Activated effector memory CD4-positive, alpha-beta T cell treated with Interleukin-2 at 50 U/mL for 16 hours (primary cell): ENCODE results near the gene ATXN10.

Source experiments
- DNase-seq: peaks from one replicate; pipeline ENCODE4 v3.0.0-alpha.2; 2020

Gene ATXN10

DNA sequence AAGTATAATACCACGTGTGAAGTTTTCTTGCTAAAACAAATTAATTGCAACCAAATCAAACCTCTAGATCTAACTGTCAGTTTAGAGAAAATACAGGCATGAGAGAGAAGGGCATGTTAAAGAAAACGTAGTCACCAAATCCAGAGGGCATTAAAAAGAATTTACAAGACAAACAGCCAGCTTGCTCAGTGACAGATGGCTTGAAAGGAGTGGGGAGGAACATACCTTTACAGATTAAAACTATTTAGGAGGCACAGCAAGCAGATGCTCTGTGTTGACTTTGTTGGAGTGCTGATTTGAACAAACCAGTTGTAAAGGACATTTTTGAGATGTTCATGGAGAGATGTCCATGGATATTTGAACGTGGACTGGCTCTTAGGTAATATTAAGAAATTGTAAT, 96.9 kb downstream of the ATXN10 start:
- DNase-seq, result no peak

DNA sequence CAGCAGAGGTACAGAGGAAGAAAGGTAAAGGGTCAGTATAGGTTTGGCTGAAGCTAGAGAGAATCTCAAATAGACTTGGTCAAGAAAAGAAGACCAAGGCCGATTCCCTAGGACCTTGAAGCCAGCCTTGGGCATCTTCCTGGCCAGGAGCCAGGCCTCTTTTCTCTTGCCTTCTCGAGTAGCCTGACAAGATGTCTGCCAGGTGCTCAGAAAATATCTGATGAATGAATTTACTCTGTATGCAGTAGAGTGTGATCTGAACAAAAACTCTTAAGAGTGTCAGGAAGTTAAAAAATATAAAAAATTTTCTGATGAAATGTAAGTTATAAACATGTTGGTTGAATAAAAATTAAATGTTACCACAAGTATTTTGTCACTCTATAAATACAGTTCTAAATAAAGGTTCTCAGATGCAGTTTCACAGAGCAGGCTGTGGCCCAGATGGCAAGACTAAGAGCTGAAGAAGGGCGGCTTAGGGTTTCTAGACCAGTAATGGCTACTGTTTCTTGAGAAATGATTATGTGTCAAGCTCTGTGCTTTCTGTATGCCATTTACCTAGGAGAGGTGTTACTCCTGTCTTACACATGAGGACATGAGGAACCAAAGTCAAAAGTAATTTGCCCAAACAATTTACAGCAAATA, 98.1 kb downstream of the ATXN10 start:
- no peak for DNase-seq

DNA sequence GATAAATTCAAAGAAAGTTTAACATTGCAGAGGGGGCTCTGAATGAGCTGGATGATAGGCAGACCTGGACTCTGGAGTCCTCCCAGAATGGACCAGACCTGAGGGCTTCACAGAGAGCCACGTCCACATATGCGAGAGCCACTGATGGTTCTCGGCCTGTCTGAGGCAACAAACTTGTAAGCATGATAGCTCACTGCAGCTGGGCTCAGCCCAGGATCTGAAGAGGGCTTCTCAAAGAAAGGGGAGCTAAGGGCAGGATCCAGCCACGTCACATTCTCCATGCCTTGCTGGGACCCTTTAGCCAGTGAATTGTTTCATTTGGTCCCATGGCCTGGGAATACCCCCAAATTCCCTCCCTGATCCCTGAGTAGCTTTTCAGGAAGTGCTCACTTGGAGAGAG, 98.9 kb downstream of the ATXN10 start:
- DNase-seq, result no peak

DNA sequence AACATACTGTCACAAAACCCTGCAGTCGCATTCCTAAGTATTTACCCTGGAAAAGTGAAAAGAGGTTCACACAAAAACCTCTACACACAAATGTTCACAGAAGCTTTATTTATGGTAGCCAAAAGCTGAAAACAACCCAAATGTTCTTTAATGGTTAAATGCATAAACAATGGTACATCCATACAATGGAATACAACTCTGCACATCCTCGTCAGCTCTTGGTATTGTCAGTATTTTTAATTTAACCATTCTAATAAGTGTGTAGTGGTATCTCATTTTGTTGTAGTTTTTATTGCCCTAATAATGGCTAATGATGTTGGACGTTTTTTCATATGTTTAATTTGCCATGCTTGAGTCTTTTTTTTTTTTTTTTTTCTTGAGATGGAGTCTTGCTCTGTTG, 99.4 kb downstream of the ATXN10 start:
- no peak for DNase-seq

DNA sequence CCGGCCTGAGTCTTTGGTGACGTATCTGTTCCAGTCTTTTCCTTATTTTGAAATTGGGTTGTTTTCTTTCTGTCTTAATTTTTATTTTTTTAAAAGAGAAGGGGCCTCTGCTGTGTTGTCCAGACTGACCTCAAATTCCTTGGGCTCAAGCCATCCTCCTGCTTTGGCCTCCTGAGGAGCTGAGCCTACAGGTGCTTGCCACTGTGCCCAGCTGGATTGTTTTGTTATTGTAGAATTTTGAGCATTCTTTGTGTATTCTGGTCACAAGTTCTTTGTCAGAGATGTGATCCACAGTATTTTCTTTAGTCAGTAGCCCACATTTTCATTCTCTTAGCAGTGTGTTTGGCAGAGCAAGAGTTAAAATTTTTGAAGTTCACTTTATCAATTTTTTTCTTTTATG, 100.1 kb downstream of the ATXN10 start:
- DNase-seq, result no peak

DNA sequence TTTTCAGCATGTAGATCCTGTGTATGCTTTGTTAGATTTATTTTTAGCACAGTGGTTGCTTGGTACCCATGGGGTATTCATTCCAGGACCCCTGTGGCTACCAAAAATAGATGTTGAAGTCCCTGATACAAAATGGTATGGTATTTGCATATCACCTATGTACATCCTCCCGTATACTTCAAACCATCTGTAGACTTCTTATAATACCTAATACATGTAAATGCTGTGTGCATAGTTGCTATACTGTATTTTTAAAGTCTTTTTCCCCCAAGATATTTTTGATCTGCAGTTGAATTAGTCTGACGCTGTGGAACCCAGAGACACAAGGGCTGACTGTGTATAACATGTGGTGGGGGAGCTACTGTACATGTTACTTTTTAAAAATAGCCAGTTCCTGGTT, 101.1 kb downstream of the ATXN10 start:
- DNase-seq, result no peak

DNA sequence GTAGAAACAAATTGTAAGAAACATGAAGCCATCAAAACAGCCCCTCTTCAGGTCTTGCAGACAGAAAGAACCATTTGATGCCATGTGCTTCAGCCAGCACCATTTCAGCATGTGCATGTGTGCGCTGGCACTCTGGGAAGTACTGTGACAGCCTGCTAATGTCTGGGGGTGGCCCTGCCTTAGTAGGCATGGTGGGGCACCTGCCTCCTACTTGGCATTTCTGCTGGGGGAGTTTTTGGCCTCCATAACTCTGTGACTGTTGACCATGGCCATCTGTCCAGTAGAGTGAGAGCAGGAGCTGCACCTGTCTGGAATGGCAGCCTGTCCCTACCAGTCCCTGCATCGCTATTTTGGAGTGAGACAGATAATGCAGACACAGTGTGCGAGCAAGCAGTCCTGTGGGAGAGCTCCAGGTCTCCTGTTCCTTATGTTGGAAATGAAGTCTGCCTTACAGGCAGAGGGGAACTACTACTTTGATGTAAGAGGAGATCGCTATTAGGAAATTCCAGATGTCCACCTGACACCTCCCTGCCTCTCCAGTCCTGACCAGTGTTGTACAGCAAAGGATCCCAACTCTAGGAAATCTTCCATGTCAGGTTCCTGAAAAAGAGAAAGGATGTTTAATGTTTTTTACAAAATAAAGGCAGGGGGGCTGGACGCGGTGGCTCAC, 102.5 kb downstream of the ATXN10 start:
- no peak for DNase-seq

DNA sequence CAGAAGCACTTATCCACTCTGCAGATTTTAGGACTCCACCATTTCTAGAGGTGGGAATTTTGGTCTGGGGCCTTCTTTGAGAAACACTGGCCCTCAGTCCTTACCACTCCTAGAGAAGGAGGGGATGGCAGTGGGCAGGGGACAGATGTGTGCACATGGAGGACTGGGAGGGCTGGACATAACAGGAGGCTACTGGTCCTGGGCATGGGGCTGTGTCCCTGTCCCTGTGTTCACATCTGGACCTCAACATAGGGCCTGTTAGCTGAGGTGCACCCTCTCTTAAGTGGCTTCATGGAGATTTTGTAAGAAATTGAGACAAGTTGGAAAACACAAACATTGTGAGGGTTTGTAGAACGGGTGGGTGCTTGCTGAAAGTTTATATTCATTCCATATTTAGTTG, 103.4 kb downstream of the ATXN10 start:
- DNase-seq, result no peak

DNA sequence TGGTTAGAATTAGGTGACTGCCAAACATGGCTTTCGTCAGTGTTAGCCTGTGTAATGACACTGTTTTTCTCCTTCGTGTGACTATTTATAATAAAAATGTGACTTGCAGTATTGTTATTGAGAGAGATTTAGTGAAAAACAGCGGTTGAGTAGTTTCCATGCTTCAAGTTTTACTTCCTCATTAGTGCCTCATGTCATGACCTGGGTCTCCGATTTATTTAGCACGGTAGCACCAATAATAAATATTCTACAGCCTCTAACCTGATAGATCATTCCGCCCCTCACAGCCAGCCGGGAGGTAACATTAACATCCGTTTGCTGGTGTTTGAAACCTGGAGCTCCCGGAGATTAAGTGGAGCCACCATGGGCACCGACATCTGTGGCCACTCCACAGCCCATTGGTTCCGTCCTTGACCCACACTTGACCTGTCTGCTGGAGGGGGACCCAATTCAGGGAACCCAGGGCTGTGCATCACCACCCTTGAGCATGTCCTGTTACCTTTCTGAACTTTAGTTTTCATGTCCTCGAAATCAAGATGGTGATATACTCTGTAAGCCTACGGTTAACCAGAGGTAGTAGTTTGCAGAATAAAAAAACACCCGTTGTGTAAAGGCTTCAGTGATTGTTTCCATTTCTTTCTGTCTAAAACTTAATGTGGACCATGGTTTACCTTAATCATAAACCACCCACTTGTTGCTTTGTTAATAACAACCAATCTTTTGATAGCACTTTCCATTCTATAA, 104.1 kb downstream of the ATXN10 start:
- DNase-seq, result no peak

DNA sequence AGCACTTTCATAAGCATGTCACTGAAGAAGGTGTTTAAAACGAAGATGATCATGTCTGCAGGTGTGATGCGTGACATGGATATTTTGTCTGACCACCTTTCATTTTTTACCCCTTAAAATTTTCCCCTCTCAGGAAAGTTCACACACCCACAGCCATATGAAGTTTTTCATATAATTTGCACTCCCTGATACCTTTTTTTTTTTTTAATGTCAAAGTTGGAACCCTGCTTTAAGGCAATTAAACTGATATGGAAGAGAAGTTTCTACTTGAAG, 104.6 kb downstream of the ATXN10 start:
- DNase-seq, result no peak

DNA sequence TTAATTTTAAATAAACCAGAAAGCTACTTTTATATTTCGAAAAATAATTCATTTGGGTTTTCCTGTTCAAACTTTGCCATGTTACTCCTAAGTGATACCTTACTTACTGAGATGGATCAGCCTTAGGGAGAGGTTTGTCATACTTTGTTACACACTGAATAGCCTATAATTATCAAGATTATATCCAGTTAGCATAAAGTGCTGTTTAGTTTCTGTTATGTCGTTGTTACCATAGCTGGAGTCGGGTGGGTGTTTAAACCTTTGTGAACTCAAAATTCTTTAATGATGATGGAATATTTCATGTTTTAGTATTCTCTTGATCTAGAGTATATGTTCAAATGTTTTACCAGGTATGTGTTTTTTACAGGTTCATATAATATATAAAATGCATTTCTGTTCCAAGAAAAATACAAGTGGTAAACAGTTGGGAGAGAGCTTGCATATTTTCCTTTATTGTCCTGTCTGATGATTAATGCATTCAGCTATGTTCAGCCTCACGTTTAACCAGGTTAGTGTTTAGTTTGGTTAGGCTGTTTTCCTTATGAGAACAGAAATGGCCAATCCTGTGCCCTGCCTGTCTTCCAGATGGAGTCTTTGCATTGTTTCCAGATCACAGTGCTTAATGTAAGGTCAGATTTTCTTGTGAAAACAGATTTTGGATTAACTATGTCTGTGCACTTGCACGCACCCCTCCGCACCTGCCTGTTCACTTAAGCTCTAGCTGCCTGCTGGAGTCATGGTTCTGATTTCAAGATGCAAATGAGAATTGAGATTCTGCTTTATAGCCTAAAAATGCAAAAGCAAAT, 105.6 kb downstream of the ATXN10 start:
- DNase-seq, result no peak

DNA sequence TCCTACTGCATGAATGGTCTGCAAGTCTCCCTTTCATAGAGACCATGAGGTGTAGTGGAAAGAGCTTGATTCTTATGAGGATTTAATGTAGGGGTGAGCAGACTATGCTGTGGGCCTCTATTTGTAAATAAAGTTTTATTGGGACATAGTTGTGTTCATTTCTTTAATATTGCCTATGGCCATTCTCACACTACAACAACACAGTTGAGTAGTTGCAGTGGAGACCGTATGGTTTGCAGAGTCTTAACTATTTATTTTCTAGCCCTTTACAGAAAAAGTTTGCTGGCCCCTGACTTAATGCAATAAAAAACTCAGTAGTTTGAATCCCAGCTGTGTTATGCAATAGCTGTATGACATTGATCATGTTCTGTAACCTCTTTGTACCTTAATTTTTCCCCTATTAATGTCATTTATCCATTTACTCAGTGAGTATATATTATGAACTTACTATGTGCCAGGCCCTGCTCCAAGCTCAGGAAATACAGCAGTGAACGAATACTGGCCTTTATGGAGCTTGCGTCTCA, 106.3 kb downstream of the ATXN10 start:
- no peak for DNase-seq

DNA sequence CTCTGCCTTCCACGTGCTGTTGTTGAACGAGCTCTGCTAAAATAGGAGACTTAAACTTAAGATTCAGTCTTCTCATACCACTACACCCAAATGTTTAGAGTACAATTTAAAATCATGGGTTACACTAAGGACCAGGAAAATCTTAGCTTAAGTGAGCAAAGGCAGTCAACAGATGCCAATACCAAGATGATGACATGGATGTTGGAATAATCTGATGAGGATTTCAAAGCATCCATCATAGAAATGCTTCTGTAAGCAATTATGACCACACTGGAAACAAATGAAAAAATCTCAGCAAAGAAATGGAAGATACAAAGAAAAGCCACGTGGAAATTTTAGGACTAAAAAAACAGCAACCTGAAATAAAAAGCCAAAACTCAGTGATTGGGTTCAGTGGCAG, 109.8 kb downstream of the ATXN10 start:
- no peak for DNase-seq

DNA sequence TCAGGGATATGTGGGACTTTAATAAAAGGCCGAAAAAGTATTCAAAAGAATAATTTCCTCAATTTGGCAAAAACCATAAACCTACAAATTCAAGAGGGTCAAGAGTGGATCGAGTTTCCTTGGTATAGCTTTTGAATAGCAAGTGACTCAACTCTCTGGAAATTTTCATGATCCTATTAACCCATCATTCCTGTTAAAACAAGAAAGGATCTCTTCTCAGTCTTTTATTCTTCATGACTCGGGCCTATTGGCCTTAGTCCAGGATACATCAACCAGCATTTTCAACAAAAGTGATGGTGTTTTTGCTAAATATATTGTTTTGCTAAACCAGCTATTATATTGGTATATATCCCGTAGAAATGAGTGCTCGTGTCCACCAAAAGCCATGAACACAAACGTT, 110.3 kb downstream of the ATXN10 start:
- no peak for DNase-seq

DNA sequence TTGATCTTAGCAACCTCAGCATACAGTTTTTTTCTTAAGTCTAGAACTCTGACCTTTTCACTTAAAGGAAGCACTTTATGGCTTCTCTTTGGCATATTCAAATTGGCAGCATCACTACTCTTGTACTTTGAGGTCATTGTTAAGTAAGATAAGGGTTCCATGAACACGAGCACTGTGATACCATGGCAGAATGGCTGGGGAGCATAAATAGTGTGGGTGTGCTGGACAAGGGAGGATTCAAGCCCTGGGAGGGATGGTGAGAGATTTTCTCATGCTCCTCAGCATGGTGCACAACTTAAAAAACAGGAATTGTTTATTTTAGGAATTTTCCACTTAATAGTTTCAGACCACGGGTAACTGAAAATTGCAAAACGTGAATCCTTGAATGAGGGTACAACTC, 111.4 kb downstream of the ATXN10 start:
- DNase-seq, result no peak

DNA sequence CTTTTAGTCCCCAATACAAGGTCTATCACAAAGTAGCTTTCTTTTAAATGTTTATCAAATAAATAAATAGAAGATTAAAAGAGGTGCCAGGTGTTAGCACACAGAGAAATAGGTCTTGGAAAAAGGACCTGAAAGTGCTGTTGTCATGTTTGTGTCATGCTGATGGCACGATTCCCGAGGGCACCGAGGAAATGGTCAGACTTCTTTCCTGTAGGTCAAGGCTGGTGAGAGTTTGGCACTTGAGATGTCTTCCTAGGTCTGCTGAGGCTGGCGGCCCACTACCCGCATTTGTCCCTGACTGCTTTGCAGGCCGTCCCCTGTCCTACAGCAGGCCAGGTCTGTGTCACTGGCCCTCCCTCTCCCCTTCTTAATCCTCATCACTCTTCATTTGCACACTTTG, 112.1 kb downstream of the ATXN10 start:
- no peak for DNase-seq

DNA sequence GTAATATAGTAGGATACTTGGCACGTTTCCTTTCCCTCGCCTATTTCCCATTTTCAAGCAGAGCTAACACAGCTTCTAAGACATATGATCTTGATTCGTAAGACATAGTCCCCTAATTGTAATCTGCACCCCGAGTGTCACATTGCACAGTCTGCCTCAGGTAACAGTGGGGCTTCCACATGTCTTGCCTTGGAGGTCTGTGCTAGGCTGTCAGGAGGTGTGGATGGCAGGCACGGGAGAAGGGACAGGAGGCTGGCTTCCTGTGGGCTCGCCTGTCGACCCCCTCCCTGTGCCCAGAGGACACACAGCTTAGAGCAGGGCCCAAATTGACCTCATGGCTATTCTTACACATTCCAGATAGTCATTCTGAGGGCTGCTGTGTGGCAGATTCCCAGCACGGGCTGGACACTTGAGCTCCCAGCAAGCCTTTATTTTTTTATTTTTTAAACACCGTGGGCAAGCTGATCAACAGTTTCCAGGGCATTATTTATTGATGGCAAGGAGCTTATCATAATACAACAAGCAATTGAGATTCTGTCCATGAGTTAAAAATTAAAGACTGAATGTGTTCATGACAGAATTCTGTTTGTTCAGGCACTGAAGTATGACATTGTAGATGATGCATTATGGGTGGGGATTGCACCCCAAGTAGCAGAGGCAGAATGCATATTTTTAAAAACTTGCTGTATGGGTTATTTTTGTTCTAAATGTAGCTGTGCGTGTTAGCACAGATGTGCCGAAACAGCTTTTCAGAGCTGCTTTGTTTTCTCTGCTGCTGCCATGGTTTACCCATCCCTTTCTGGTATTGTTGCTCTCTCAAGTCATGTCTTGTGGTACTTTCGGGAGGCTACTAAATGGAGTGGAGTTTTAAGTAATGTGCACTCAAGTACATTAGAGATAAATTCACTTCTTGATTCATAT, 113.0 kb downstream of the ATXN10 start:
- DNase-seq, result no peak

DNA sequence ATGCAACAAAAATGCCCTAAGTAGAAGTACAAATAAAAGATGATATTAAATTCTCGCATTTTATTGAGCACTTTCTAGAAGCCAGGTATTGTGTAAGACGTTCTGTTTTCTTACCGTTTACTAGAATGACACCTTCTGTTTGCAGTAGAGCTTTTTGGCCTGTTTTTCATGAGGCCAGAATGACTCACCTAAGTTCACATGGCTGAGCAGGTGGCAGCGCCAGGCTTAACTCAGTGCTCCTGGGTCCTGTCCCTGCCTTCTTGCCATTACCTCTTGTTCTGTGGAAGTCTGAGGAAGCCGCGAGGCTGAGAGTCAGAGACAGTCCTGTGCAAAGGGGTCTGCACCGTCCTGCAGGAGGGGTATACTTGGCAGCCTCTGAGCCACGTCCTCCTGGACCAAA, 113.8 kb downstream of the ATXN10 start:
- DNase-seq, result no peak

DNA sequence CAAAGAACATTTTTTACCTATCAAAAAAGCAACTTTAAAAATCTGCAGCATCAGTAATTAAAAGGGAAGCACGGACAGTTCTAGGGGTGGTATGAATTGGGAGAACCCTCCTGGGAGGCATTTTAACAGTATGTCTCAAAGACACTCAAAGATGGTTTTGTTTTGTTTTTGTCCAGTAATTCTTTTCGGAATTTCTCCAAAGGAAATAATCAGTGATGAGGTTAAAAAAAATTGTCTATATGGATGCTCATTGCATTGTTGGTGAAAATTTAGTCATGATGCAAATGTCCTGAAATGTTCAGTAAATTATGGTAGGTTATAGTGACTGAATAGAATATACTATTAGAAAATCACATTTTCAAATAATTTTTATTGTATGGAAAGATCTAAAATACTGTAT, 115.1 kb downstream of the ATXN10 start:
- no peak for DNase-seq

DNA sequence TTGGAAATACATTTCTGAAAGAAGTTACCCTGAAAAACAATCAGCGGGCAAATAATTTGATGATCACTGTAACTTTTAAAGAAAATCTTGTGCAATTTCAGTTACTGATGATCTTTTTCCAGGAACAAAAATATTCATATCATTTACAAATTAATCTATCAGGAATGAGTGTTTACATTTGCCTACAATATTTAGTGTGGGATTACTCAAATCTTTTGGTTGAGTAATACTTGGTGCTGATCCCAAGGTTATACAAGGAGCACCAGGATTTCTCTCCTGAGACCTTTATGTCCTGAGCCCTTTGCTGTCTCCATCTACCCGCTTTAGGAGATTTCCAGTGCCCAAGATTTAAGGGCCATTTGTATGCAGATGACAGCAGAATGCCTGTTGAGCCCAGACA, 116.1 kb downstream of the ATXN10 start:
- no peak for DNase-seq

DNA sequence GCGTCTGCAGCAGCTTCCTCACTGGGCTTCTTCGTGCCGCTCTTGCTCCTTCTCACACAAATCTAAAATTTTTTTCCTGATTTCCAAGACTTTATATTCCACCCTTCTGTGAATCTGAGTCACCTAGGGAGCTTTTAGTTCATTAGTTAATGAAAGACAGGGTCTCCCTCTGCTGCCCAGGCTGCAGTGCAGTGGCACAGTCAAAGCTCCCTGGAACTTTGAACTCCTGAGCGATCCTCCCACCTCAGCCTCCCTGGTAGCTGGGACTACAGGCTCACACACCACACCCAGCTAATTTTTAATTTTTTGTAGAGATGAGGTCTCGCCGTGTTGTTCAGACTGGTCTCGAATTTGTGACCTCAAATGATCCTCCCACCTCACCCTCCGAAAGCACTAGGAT, 116.9 kb downstream of the ATXN10 start:
- DNase-seq, result no peak

DNA sequence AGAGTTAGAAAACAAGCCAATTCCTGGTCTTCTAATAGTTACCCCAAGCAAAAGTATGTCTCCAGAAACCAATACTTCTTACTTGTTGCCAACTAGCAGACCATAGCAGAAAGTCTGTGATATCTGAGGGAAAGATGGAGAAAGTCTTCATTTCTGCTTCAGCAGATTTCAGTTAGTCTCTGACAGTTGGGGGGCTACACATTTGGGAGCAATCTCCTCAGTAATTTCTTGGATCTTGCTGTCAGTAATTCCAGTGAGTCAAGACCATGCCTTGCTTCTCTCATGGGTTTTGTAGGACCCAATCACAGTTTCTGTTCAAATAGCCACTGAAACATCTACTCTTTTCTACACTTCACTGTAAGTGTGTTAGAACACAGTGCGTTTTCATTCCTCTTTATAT, 118.8 kb downstream of the ATXN10 start:
- DNase-seq, result no peak

DNA sequence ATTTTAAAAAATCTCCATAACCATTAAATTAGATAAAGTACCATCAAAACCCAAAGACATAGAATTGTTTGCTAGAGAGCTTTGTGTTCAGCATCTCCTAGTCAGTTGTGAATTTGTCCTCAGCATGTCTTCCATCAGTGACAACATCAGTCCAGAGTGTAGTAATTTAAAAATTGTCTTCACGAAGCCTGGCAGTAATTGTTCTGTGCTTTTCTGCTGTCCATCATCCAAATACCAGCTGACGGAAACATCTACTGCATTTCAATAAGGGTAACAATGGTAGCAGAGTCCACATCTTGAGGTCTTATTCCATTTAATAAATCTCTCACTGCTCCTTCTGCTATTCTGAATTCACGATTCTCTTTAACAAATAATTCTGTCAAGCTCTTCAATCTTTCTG, 121.5 kb downstream of the ATXN10 start:
- no peak for DNase-seq
